ENCODE measurements around the gene METTL26.

METTL26 gene

GRCh38 chr16:590815-591200 lies 45.3 kb downstream of the METTL26 start:
- no peaks in the 10 kb centered on the region for H3K27me3 ChIP-seq (ENCODE audit: insufficient read depth, poor library complexity, severe bottlenecking)
- DNase-seq (ENCODE audit: low read depth in 1 of 2, low spot score in 1 of 2) = no peak
- TF ChIP-seq GABPA (IDR thresholded peaks at IDR 0.05; ENCODE audit: low read depth) (no peak), POLR2AphosphoS5 (IDR thresholded peaks at IDR 0.05; ENCODE audit: low read depth) (no peak), CTCF (IDR thresholded peaks at IDR 0.05; ENCODE audit: insufficient read depth, low read length) (no peak), SPI1 (IDR thresholded peaks at IDR 0.05; ENCODE audit: borderline replicate concordance, low read depth) (no peak)
- TF ChIP-seq, protein P1, sequence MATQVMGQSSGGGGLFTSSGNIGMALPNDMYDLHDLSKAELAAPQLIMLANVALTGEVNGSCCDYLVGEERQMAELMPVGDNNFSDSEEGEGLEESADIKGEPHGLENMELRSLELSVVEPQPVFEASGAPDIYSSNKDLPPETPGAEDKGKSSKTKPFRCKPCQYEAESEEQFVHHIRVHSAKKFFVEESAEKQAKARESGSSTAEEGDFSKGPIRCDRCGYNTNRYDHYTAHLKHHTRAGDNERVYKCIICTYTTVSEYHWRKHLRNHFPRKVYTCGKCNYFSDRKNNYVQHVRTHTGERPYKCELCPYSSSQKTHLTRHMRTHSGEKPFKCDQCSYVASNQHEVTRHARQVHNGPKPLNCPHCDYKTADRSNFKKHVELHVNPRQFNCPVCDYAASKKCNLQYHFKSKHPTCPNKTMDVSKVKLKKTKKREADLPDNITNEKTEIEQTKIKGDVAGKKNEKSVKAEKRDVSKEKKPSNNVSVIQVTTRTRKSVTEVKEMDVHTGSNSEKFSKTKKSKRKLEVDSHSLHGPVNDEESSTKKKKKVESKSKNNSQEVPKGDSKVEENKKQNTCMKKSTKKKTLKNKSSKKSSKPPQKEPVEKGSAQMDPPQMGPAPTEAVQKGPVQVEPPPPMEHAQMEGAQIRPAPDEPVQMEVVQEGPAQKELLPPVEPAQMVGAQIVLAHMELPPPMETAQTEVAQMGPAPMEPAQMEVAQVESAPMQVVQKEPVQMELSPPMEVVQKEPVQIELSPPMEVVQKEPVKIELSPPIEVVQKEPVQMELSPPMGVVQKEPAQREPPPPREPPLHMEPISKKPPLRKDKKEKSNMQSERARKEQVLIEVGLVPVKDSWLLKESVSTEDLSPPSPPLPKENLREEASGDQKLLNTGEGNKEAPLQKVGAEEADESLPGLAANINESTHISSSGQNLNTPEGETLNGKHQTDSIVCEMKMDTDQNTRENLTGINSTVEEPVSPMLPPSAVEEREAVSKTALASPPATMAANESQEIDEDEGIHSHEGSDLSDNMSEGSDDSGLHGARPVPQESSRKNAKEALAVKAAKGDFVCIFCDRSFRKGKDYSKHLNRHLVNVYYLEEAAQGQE (IDR thresholded peaks at IDR 0.05; ENCODE audit: insufficient replicate concordance, low read depth) = no peak
- peak overlapping the region; percentile 87 for H3K4me3 ChIP-seq (replicated peaks; ENCODE audit: insufficient read depth, low read length)
- H3K27ac ChIP-seq (replicated peaks) = peak overlapping the region; percentile 67

DNA sequence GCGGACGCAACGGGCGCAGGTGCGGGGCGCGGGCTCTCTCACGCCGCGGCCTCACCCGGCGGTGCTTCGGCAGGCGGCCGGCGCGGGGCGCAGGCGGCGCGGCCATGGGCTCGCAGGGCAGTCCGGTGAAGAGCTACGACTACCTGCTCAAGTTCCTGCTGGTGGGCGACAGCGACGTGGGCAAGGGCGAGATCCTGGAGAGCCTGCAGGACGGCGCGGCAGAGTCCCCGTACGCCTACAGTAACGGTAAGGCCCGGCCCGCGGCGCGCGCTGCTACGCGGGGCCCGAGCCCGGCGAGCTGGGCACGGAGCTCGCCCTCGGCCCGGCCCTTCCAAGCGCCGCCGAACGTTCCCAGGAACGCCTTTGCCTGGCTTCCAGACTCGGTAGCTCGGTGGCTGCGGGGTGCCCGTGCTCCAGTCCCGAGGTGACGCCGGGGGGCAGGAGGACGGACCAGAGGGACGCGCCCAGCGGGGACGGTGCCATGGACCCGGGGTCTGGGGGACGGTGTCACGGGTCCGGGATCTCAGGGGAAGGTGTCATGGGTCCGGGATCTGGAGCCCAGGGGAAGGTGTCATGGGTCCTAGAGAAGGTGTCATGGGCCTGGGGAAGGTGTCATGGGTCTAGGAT lies 45.8 kb downstream of the METTL26 start:
- peak overlapping the region; percentile 87 for H3K4me3 ChIP-seq (replicated peaks; ENCODE audit: insufficient read depth, low read length)
- no peaks in the 10 kb centered on the region for H3K27me3 ChIP-seq (ENCODE audit: insufficient read depth, poor library complexity, severe bottlenecking)
- H3K27ac ChIP-seq (replicated peaks) = peak overlapping the region; percentile 67
- DNase-seq (ENCODE audit: low read depth in 1 of 2, low spot score in 1 of 2) = no peak
- TF ChIP-seq SPI1 (IDR thresholded peaks at IDR 0.05; ENCODE audit: borderline replicate concordance, low read depth) (no peak), GABPA (IDR thresholded peaks at IDR 0.05; ENCODE audit: low read depth) (no peak), CTCF (IDR thresholded peaks at IDR 0.05; ENCODE audit: insufficient read depth, low read length) (no peak), POLR2AphosphoS5 (IDR thresholded peaks at IDR 0.05; ENCODE audit: low read depth) (no peak)
- TF ChIP-seq, protein P1 (IDR thresholded peaks at IDR 0.05; ENCODE audit: insufficient replicate concordance, low read depth) = no peak

- TF ChIP-seq POLR2AphosphoS5 (IDR thresholded peaks at IDR 0.05; ENCODE audit: low read depth) (no peak), GABPA (IDR thresholded peaks at IDR 0.05; ENCODE audit: low read depth) (no peak)
- H3K27ac ChIP-seq (replicated peaks) = peak within 1 kb of the TSS; percentile 98
- peak; percentile 97 to 99 for DNase-seq (ENCODE audit: low read depth in 1 of 2, low spot score in 1 of 2)
- peak within 1 kb of the TSS; percentile 87 for H3K4me3 ChIP-seq (replicated peaks; ENCODE audit: insufficient read depth, low read length)
- H3K27me3 ChIP-seq (ENCODE audit: insufficient read depth, poor library complexity, severe bottlenecking) = no peaks in the 10 kb centered on the region
Measured at GRCh38 chr16:589658-590187, 46.4 kb downstream of the METTL26 start, which contains the start of gene RAB40C. TSS of gene RAB40C (plus strand) at chr16:590066. CDS start at chr16:590292, 226 bp downstream.

- DNase-seq (ENCODE audit: low read depth in 1 of 2, low spot score in 1 of 2) = peak; percentile 93 to 97
- H3K4me3 ChIP-seq (replicated peaks; ENCODE audit: insufficient read depth, low read length) = peak overlapping the region; percentile 56
- H3K27ac ChIP-seq (replicated peaks) = peak overlapping the region; percentile 98
- no peaks in the 10 kb centered on the region for H3K27me3 ChIP-seq (ENCODE audit: insufficient read depth, poor library complexity, severe bottlenecking)
- TF ChIP-seq GABPA (IDR thresholded peaks at IDR 0.05; ENCODE audit: low read depth) (peak; percentile 95), POLR2AphosphoS5 (IDR thresholded peaks at IDR 0.05; ENCODE audit: low read depth) (peak; percentile 57), SPI1 (IDR thresholded peaks at IDR 0.05; ENCODE audit: borderline replicate concordance, low read depth) (peak; percentile 86)
- TF ChIP-seq, protein P1 (IDR thresholded peaks at IDR 0.05; ENCODE audit: insufficient replicate concordance, low read depth) = no peak
Measured at GRCh38 chr16:588889-589657, 47.0 kb downstream of the METTL26 start.
